Loucy (cell line): ENCODE measurements around the gene CENPF.
A peak's percentile ranks its signal among the peaks of the same experiment; 100 is the strongest.

Experiments
- H2AFZ ChIP-seq: fragments of 200-600 bp; sonication (generic); 2 replicates; pipeline ENCODE4 v1.6.0; 2016; ENCODE audit warnings: antibody characterized with exemption, mild to moderate bottlenecking, low read length, moderate library complexity
- H3F3A ChIP-seq: fragments of 200-600 bp; 2 replicates; pipeline ENCODE4 v1.6.0; 2016; ENCODE audit warnings: antibody characterized with exemption, low read depth, mild to moderate bottlenecking
- H3K27me3 ChIP-seq: fragments of 200-600 bp; sonication (generic); 2 replicates; pipeline ENCODE4 v1.6.1; 2014; ENCODE audit warnings: low read length, mild to moderate bottlenecking; ENCODE audit not compliant: insufficient read depth, poor library complexity, severe bottlenecking
- H3K36me3 ChIP-seq: fragments of 200-600 bp; sonication (generic); 2 replicates; pipeline ENCODE4 v1.6.1; 2016; ENCODE audit warnings: low read length; ENCODE audit not compliant: insufficient read depth
- H3K4me1 ChIP-seq: fragments of 200-600 bp; sonication (generic); 2 replicates; pipeline ENCODE4 v1.5.1; 2014; ENCODE audit warnings: low read length, mild to moderate bottlenecking; ENCODE audit not compliant: insufficient read depth, poor library complexity, severe bottlenecking
- H3K4me2 ChIP-seq: fragments of 200-600 bp; sonication (generic); 2 replicates; pipeline ENCODE4 v1.6.0; 2014; ENCODE audit warnings: antibody characterized with exemption, low read length, low read depth, mild to moderate bottlenecking; ENCODE audit not compliant: poor library complexity, severe bottlenecking
- H3K4me3 ChIP-seq: fragments of 200-600 bp; sonication (generic); 2 replicates; pipeline ENCODE4 v1.5.1; 2014; ENCODE audit warnings: low read length, mild to moderate bottlenecking, mixed read lengths; ENCODE audit not compliant: poor library complexity, severe bottlenecking
- H3K79me2 ChIP-seq: fragments of 200-600 bp; sonication (generic); 2 replicates; pipeline ENCODE4 v1.6.1; 2014; ENCODE audit warnings: low read length; ENCODE audit not compliant: insufficient read depth
- H3K9ac ChIP-seq: fragments of 200-600 bp; sonication (generic); 2 replicates; pipeline ENCODE4 v1.6.0; 2014; ENCODE audit warnings: mild to moderate bottlenecking, low read depth, low read length, moderate library complexity; ENCODE audit not compliant: poor library complexity, severe bottlenecking
- H3K9me2 ChIP-seq: fragments of 200-600 bp; sonication (generic); replicated peaks from 2 replicates; pipeline ENCODE4 v1.6.1; 2016; ENCODE audit warnings: low read depth, low read length, mixed read lengths
- H3K9me3 ChIP-seq: fragments of 200-600 bp; sonication (generic); 2 replicates; pipeline ENCODE4 v1.6.1; 2014; ENCODE audit warnings: mild to moderate bottlenecking, antibody characterized with exemption, low read length, low read depth; ENCODE audit not compliant: insufficient read depth
- H4K20me1 ChIP-seq: fragments of 200-600 bp; sonication (generic); 2 replicates; pipeline ENCODE4 v1.6.0; 2014; ENCODE audit warnings: antibody characterized with exemption, low read length, mild to moderate bottlenecking; ENCODE audit not compliant: insufficient read depth, poor library complexity, severe bottlenecking
- CTCF ChIP-seq: fragments of 200-600 bp; sonication (generic); conservative IDR thresholded peaks from 2 replicates; pipeline ENCODE4 v1.5.1; 2014; ENCODE audit warnings: mild to moderate bottlenecking, antibody characterized with exemption, low read length
- EZH2phosphoT487 ChIP-seq: fragments of 200-600 bp; IDR thresholded peaks from 2 replicates; pipeline ENCODE4 v1.6.1; 2018; ENCODE audit warnings: antibody characterized with exemption, mild to moderate bottlenecking, moderate library complexity, borderline replicate concordance

Gene CENPF

DNA sequence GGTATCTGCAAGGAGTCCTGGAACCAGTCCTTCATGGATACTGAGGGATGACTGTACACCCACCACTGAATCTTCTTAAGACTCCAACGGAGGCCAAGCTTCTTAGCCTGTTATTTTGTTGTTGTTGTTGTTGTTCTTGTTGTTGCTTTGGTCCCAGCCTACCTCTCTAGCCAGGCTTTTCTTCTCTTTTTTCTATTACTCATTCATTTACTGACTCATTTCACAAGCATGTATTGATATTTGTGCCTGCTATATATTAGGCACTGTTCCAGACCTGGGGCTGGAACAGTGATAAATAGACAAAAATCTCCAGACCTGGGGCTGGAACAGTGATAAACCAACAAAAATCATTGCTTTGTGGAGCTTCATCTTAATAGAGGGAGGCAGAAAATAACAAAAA lies 20.4 kb downstream of the CENPF start:
- no peaks in the 10 kb centered on the region for H3K27me3 ChIP-seq
- no peak for TF ChIP-seq CTCF
- TF ChIP-seq EZH2phosphoT487, result no peak
- peaks cover 20% of the 10 kb centered on the region for H4K20me1 ChIP-seq
- H3K9me3 ChIP-seq, result no peaks in the 10 kb centered on the region
- H3K4me1 ChIP-seq, result no peaks in the 10 kb centered on the region
- H3F3A ChIP-seq, result peaks cover 4% of the 10 kb centered on the region
- H3K4me2 ChIP-seq, result no peak overlapping the region
- no peak overlapping the region for H3K4me3 ChIP-seq
- no peak overlapping the region for H2AFZ ChIP-seq
- H3K9me2 ChIP-seq, result no peaks in the 10 kb centered on the region
- H3K79me2 ChIP-seq, result peaks cover 49% of the 10 kb centered on the region
- H3K9ac ChIP-seq, result no peak overlapping the region
- H3K36me3 ChIP-seq, result peaks cover 93% of the 10 kb centered on the region

DNA sequence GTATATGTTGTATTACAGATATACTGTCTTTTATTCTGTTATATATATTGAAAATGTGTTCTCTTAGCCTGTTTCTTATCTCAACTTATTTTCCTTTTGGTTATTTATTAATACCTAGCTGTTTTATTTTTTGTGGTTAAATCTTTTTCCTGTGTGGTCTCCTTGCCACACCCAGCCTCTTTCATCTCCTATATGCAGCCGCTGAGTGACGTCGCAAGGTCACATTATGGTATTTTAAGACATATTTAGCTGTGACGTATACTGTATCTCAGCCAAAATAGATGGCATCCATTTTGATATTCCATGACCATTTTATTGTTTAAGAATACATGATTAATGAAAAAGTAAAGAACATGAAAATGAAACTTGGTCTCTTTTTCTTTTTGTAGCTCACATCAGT lies 29.1 kb downstream of the CENPF start:
- Histone ChIP-seq H3K4me2 (peak overlapping the region; percentile 50), H3K36me3 (peaks cover 95% of the 10 kb centered on the region)

DNA sequence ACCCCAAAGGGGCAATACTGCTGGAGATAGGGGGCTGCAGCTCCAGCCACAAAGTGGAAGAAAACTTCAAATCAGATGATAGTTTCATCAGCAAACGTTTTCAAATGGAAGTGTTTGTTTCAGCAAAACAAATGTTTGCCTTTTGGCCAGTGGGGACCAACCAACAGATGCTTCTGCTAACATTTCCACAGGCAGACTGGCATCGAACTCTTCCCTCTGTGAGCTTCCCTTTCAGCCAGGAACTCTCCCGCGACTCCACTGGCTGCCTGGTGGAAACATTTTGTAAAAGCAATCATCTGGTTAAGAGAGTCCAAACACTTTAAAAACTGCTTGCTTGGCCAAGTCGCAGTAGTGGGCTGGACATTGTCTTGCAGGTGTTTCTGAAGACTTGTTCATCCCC lies 30.7 kb downstream of the CENPF start:
- no peaks in the 10 kb centered on the region for H3K27me3 ChIP-seq
- H3F3A ChIP-seq, result no peaks in the 10 kb centered on the region
- no peaks in the 10 kb centered on the region for H3K9me3 ChIP-seq
- H3K9ac ChIP-seq, result no peak overlapping the region
- TF ChIP-seq EZH2phosphoT487 (no peak), CTCF (no peak)
- H3K4me3 ChIP-seq, result no peak overlapping the region
- peaks cover 67% of the 10 kb centered on the region for H3K79me2 ChIP-seq
- H3K36me3 ChIP-seq, result peaks cover 100% of the 10 kb centered on the region
- H3K4me2 ChIP-seq, result no peak overlapping the region
- peaks cover 15% of the 10 kb centered on the region for H4K20me1 ChIP-seq
- peaks cover 21% of the 10 kb centered on the region for H3K4me1 ChIP-seq
- H3K9me2 ChIP-seq, result no peaks in the 10 kb centered on the region
- no peak overlapping the region for H2AFZ ChIP-seq

More for the DNA sequence above, 29.1 kb downstream of the CENPF start:
- Histone ChIP-seq H3K4me3 (no peak overlapping the region), H2AFZ (no peak overlapping the region), H3K4me1 (peaks cover 21% of the 10 kb centered on the region), H3K9ac (no peak overlapping the region), H4K20me1 (peaks cover 23% of the 10 kb centered on the region), H3K27me3 (no peaks in the 10 kb centered on the region), H3K9me2 (no peaks in the 10 kb centered on the region), H3K79me2 (peaks cover 66% of the 10 kb centered on the region), H3K9me3 (no peaks in the 10 kb centered on the region), H3F3A (peaks cover 4% of the 10 kb centered on the region; the same call in 1 of the 2 replicates)
- no peak for TF ChIP-seq CTCF
- no peak for TF ChIP-seq EZH2phosphoT487
